A549 (cell line): ENCODE data around the gene COASY. TPM values are rescaled to one million over a fixed set of nuclear protein-coding genes. Genes with fewer than 3 reads are reported as not detected.

Experiments used
- ATAC-seq, 2 experiments: fragments of 200-7000 bp in 1 of 2; fragments of >200 bp in 1 of 2; cut with Nextera tagmentation in 1 of 2; cut with Tn5 transposase in 1 of 2; 3 replicates each; pipeline versions ENCODE4 v1.8.0 to v1.9.1; 2018 to 2020; ENCODE audit warnings: mild to moderate bottlenecking in 1 of 2, moderate library complexity in 1 of 2
- CTCF ChIA-PET: fragments of 300-600 bp; sonication (Branson Sonifier 250); formaldehyde crosslinking; extraction: SDS; loops from one replicate; lab custom pipeline; 2021; ENCODE audit warnings: antibody characterized with exemption, inconsistent platforms; lab: Yijun Ruan, JAX
- POLR2A ChIA-PET: fragments of 350-600 bp; formaldehyde crosslinking; extraction: SDS; loops from one replicate; lab custom pipeline; 2021; ENCODE audit warnings: antibody characterized with exemption, inconsistent platforms; lab: Yijun Ruan, JAX
- DNase-seq, 2 experiments: peaks; one replicate each; pipeline versions ENCODE4 v3.0.0 to v3.0.0-alpha.2; 2011 to 2016; ENCODE audit warnings: low read depth in 1 of 2, low spot score in 1 of 2
- FAIRE-seq: peaks from 2 replicates; lab custom pipeline; 2011; peaks lifted over from hg19 to GRCh38; lab: Jason Lieb, UNC
- H3K27ac ChIP-seq, 2 experiments: fragments of >200 bp; sonication (Bioruptor Twin); formaldehyde crosslinking; 3 replicates each; pipeline ENCODE4 v1.5.1; 2016 to 2017
- H3K4me1 ChIP-seq: fragments of >200 bp; sonication (Bioruptor Twin); formaldehyde crosslinking; 3 replicates; pipeline ENCODE4 v1.6.1; 2016
- H3K4me2 ChIP-seq: fragments of >200 bp; sonication (Bioruptor Twin); formaldehyde crosslinking; 3 replicates; pipeline ENCODE4 v1.6.1; 2016
- H3K4me3 ChIP-seq: fragments of >200 bp; sonication (Bioruptor Twin); formaldehyde crosslinking; 3 replicates; pipeline ENCODE4 v1.5.1; 2016
- H3K9me3 ChIP-seq: fragments of >200 bp; sonication (Bioruptor Twin); formaldehyde crosslinking; 3 replicates; pipeline ENCODE4 v1.6.1; 2016
- CBX2 ChIP-seq: fragments of 200-600 bp; sonication (generic); IDR thresholded peaks from 2 replicates; pipeline ENCODE4 v1.6.1; 2016; ENCODE audit warnings: low read depth, mild to moderate bottlenecking, borderline replicate concordance
- CBX8 ChIP-seq: fragments of 200-600 bp; sonication (generic); IDR thresholded peaks from 2 replicates; pipeline ENCODE4 v1.6.1; 2016
- CEBPB ChIP-seq, 2 experiments: fragments of >200 bp in 1 of 2; sonication (Bioruptor Twin) in 1 of 2; formaldehyde crosslinking in 1 of 2; IDR thresholded peaks; 2 replicates each; pipeline ENCODE4 v1.6.1; 2012 to 2016
- EHMT2 ChIP-seq: fragments of 200-600 bp; sonication (generic); IDR thresholded peaks from 2 replicates; pipeline ENCODE4 v1.6.1; 2016; ENCODE audit warnings: antibody characterized with exemption, low read depth, mild to moderate bottlenecking, moderate library complexity
- ESRRA ChIP-seq: fragments of 150-350 bp; IDR thresholded peaks from 2 replicates; pipeline ENCODE4 v1.6.1; 2014; ENCODE audit warnings: mild to moderate bottlenecking, low read length, borderline replicate concordance
- FOSB ChIP-seq: fragments of 250-450 bp; sonication (Bioruptor Pico); IDR thresholded peaks from 2 replicates; pipeline ENCODE4 v1.5.0; 2020; ENCODE audit warnings: mild to moderate bottlenecking, moderate library complexity
- JUNB ChIP-seq: fragments of >200 bp; sonication (Bioruptor Twin); formaldehyde crosslinking; IDR thresholded peaks from 2 replicates; pipeline ENCODE4 v1.6.1; 2016
- KDM5A ChIP-seq: fragments of 200-600 bp; sonication (generic); IDR thresholded peaks from 2 replicates; pipeline ENCODE4 v1.6.1; 2016; ENCODE audit warnings: antibody characterized with exemption, mild to moderate bottlenecking
- MAFK ChIP-seq: fragments of 450-650 bp; IDR thresholded peaks from 2 replicates; pipeline ENCODE4 v1.6.1; 2014; ENCODE audit not compliant: partially characterized antibody
- MAZ ChIP-seq: fragments of 150-350 bp; IDR thresholded peaks from 2 replicates; pipeline ENCODE4 v1.6.1; 2014; ENCODE audit warnings: antibody characterized with exemption, low read depth, low read length, borderline replicate concordance
- NFE2L2 ChIP-seq: fragments of 150-350 bp; conservative IDR thresholded peaks from 2 replicates; pipeline ENCODE4 v1.6.1; 2014; ENCODE audit warnings: low read length
- POLR2A ChIP-seq: IDR thresholded peaks from 2 replicates; pipeline ENCODE4 v1.6.1; 2012; ENCODE audit warnings: mild to moderate bottlenecking, low read length
- POLR2AphosphoS2 ChIP-seq: conservative IDR thresholded peaks from 2 replicates; pipeline ENCODE4 v1.6.1; 2012; ENCODE audit warnings: low read length, improper control_type of control experiment, inconsistent platforms
- RAD21 ChIP-seq, 2 experiments: fragments of >200 bp in 1 of 2; sonication (Bioruptor Twin) in 1 of 2; formaldehyde crosslinking in 1 of 2; IDR thresholded peaks in 1 of 2; conservative IDR thresholded peaks in 1 of 2; 2 replicates in 1 of 2; 3 replicates in 1 of 2; pipeline ENCODE4 v1.6.1; 2012 to 2018; ENCODE audit warnings: inconsistent platforms in 1 of 2
- RFX5 ChIP-seq: fragments of 450-650 bp; IDR thresholded peaks from 2 replicates; pipeline ENCODE4 v1.7.1; 2014; ENCODE audit warnings: antibody characterized with exemption, mild to moderate bottlenecking, moderate library complexity
- SMC3 ChIP-seq: fragments of >200 bp; sonication (Bioruptor Twin); formaldehyde crosslinking; IDR thresholded peaks from 3 replicates; pipeline ENCODE4 v1.6.1; 2018; ENCODE audit warnings: inconsistent platforms
- SREBF2 ChIP-seq: fragments of 450-650 bp; IDR thresholded peaks from 2 replicates; pipeline ENCODE4 v1.6.1; 2014; ENCODE audit warnings: mild to moderate bottlenecking, moderate library complexity
- ZC3H11A ChIP-seq: fragments of 450-650 bp; IDR thresholded peaks from 2 replicates; pipeline ENCODE4 v1.6.1; 2014; ENCODE audit warnings: antibody characterized with exemption, mild to moderate bottlenecking
- ZFP36 ChIP-seq: fragments of 450-650 bp; IDR thresholded peaks from 2 replicates; pipeline ENCODE4 v1.6.1; 2014; ENCODE audit warnings: borderline replicate concordance; ENCODE audit not compliant: partially characterized antibody
- ZSCAN20 ChIP-seq: fragments of 250-450 bp; sonication (Bioruptor Pico); IDR thresholded peaks from 2 replicates; pipeline ENCODE4 v1.8.0; 2022; ENCODE audit warnings: mild to moderate bottlenecking, moderate library complexity
- WGBS: methylation state at CpG from one replicate; pipeline ENCODE4 v1.1.6; 2017; ENCODE audit errors: missing lambda C conversion rate; 5-methylcytosine and 5-hydroxymethylcytosine counted together
- polyA plus RNA-seq, 4 experiments: library from polyadenylated mRNA; depleted of rRNA in 3 of 4; stranded (reverse); fragments of >200 nt; fragmentation: RNase III in 1 of 4; extraction: RNeasy Plus Mini Kit Qiagen cat#74134 plus additional on column Dnase treatment in 1 of 4; gene quantifications; 2 replicates in 3 of 4; 3 replicates in 1 of 4; pipeline ENCODE4 v1.2.3, GENCODE V29; 2011 to 2017
- TF ChIP-seq, protein P1 (sequence below): fragments of >200 bp; sonication (Bioruptor Twin); formaldehyde crosslinking; IDR thresholded peaks from 3 replicates; pipeline ENCODE4 v1.5.1; 2016
- TF ChIP-seq, protein P2 (sequence below): fragments of 200-600 bp; sonication (generic); IDR thresholded peaks from 2 replicates; pipeline ENCODE4 v1.6.1; 2016; ENCODE audit warnings: antibody characterized with exemption, mild to moderate bottlenecking, moderate library complexity
- TF ChIP-seq, protein P3 (sequence below): IDR thresholded peaks from 2 replicates; pipeline ENCODE4 v1.6.1; 2012
- TF ChIP-seq, protein P4 (sequence below): fragments of 150-350 bp; IDR thresholded peaks from 2 replicates; pipeline ENCODE4 v1.6.1; 2014; ENCODE audit warnings: low read depth, mild to moderate bottlenecking, low read length
- TF ChIP-seq, protein P5 (sequence below): fragments of >200 bp; sonication (Bioruptor Twin); formaldehyde crosslinking; IDR thresholded peaks from 3 replicates; pipeline ENCODE4 v1.6.1; 2016
- TF ChIP-seq, protein P6 (sequence below): fragments of 450-650 bp; IDR thresholded peaks from 2 replicates; pipeline ENCODE4 v1.6.1; 2014; ENCODE audit warnings: antibody characterized with exemption

The COASY gene
- polyA plus RNA-seq, 2 of the 4 experiments (the other 2 are of a cell fraction) = 65.4 to 112 TPM

DNA sequence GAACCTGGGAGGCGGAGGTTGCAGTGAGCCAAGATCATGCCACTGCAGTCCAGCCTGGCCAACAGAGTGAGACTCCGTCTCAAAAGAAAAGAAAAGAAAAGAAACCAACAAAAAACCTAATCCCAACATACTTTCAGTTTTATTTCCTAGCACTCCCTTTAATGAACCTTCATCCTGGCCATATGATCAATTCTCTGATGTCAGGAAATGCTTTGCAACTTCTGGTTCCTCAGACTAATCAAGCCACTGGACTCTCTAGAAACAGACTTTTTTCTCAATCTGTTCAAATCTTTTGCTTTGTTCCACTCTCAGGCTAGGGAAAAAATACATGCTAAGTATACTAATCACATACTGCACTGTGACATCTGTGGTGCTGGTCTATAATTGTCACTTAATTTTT is 28.9 kb downstream of the COASY start:
- no peak for ATAC-seq
- no peak overlapping the region for H3K27ac ChIP-seq
- H3K9me3 ChIP-seq = no peaks in the 10 kb centered on the region
- WGBS = 98% methylated on average over 2 of the region's 2 CpGs
- H3K4me2 ChIP-seq = no peak overlapping the region
- TF ChIP-seq, protein P1, sequence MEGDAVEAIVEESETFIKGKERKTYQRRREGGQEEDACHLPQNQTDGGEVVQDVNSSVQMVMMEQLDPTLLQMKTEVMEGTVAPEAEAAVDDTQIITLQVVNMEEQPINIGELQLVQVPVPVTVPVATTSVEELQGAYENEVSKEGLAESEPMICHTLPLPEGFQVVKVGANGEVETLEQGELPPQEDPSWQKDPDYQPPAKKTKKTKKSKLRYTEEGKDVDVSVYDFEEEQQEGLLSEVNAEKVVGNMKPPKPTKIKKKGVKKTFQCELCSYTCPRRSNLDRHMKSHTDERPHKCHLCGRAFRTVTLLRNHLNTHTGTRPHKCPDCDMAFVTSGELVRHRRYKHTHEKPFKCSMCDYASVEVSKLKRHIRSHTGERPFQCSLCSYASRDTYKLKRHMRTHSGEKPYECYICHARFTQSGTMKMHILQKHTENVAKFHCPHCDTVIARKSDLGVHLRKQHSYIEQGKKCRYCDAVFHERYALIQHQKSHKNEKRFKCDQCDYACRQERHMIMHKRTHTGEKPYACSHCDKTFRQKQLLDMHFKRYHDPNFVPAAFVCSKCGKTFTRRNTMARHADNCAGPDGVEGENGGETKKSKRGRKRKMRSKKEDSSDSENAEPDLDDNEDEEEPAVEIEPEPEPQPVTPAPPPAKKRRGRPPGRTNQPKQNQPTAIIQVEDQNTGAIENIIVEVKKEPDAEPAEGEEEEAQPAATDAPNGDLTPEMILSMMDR = no peak
- TF ChIP-seq POLR2A = no peak
- TF ChIP-seq MAZ = no peak
- no peak for TF ChIP-seq SMC3
- TF ChIP-seq MAFK = no peak
- TF ChIP-seq, protein P2, sequence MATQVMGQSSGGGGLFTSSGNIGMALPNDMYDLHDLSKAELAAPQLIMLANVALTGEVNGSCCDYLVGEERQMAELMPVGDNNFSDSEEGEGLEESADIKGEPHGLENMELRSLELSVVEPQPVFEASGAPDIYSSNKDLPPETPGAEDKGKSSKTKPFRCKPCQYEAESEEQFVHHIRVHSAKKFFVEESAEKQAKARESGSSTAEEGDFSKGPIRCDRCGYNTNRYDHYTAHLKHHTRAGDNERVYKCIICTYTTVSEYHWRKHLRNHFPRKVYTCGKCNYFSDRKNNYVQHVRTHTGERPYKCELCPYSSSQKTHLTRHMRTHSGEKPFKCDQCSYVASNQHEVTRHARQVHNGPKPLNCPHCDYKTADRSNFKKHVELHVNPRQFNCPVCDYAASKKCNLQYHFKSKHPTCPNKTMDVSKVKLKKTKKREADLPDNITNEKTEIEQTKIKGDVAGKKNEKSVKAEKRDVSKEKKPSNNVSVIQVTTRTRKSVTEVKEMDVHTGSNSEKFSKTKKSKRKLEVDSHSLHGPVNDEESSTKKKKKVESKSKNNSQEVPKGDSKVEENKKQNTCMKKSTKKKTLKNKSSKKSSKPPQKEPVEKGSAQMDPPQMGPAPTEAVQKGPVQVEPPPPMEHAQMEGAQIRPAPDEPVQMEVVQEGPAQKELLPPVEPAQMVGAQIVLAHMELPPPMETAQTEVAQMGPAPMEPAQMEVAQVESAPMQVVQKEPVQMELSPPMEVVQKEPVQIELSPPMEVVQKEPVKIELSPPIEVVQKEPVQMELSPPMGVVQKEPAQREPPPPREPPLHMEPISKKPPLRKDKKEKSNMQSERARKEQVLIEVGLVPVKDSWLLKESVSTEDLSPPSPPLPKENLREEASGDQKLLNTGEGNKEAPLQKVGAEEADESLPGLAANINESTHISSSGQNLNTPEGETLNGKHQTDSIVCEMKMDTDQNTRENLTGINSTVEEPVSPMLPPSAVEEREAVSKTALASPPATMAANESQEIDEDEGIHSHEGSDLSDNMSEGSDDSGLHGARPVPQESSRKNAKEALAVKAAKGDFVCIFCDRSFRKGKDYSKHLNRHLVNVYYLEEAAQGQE = no peak
- TF ChIP-seq SREBF2 = no peak
- TF ChIP-seq EHMT2 = no peak
- TF ChIP-seq ZSCAN20 (CRISPR knock-in tag) = no peak
- TF ChIP-seq CBX2 = no peak
- TF ChIP-seq JUNB = no peak
- TF ChIP-seq, protein P3, sequence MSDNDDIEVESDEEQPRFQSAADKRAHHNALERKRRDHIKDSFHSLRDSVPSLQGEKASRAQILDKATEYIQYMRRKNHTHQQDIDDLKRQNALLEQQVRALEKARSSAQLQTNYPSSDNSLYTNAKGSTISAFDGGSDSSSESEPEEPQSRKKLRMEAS = no peak
- no peak for TF ChIP-seq ZC3H11A
- no peak for TF ChIP-seq NFE2L2
- no peak for TF ChIP-seq CEBPB (IDR thresholded peaks at IDR 0.05)
- no peak overlapping the region for H3K4me3 ChIP-seq
- H3K4me1 ChIP-seq = no peaks in the 10 kb centered on the region
- ChIA-PET CTCF (interaction anchor here (0.8 to 10.8 kb wide), 6 partner anchors 8 to 338 kb away, joined by 3 to 120 read pairs (median 4); partner anchors contain the start of gene PSMC3IP), POLR2A (no interaction called here)
- no peak for DNase-seq
- no peak for FAIRE-seq

DNA sequence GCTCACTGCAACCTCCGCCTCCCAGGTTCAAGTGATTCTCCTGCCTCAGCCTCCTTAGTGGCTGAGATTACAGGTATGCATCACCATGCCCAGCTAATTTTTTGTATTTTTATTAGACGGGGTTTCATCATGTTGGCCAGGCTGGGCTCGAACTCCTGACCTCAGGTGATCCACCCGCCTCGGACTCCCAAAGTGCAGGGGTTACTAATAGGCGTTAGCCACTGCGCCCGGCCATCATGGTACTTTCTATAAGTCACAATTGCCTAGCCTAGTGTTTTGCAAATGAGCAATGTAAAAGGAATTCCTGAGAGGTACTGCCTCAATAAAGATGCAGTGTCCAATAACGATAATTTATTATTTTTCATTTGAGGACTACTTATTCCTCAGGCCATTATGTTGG is 29.5 kb downstream of the COASY start:
- FAIRE-seq (no peak), ATAC-seq (no peak), DNase-seq (no peak)
- Histone ChIP-seq H3K4me1 (no peaks in the 10 kb centered on the region), H3K4me3 (no peak overlapping the region), H3K4me2 (no peak overlapping the region), H3K9me3 (no peaks in the 10 kb centered on the region), H3K27ac (no peak overlapping the region)
- ChIA-PET POLR2A (no interaction called here), CTCF (interaction anchor here (1.1 to 10.8 kb wide), 7 partner anchors 8 to 172 kb away, joined by 3 to 120 read pairs (median 5); partner anchors contain the start of gene PSMC3IP)
- 94% methylated on average over 9 of the region's 9 CpGs for WGBS
- TF ChIP-seq SREBF2 = no peak
- no peak for TF ChIP-seq CBX8
- TF ChIP-seq, protein P4, sequence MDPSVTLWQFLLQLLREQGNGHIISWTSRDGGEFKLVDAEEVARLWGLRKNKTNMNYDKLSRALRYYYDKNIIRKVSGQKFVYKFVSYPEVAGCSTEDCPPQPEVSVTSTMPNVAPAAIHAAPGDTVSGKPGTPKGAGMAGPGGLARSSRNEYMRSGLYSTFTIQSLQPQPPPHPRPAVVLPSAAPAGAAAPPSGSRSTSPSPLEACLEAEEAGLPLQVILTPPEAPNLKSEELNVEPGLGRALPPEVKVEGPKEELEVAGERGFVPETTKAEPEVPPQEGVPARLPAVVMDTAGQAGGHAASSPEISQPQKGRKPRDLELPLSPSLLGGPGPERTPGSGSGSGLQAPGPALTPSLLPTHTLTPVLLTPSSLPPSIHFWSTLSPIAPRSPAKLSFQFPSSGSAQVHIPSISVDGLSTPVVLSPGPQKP = no peak
- no peak for TF ChIP-seq POLR2AphosphoS2
- no peak for TF ChIP-seq KDM5A
- TF ChIP-seq, protein P3 = no peak
- TF ChIP-seq RFX5 = no peak
- no peak for TF ChIP-seq ZFP36
- TF ChIP-seq, protein P5, sequence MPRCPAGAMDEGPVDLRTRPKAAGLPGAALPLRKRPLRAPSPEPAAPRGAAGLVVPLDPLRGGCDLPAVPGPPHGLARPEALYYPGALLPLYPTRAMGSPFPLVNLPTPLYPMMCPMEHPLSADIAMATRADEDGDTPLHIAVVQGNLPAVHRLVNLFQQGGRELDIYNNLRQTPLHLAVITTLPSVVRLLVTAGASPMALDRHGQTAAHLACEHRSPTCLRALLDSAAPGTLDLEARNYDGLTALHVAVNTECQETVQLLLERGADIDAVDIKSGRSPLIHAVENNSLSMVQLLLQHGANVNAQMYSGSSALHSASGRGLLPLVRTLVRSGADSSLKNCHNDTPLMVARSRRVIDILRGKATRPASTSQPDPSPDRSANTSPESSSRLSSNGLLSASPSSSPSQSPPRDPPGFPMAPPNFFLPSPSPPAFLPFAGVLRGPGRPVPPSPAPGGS = no peak
- TF ChIP-seq, protein P6, sequence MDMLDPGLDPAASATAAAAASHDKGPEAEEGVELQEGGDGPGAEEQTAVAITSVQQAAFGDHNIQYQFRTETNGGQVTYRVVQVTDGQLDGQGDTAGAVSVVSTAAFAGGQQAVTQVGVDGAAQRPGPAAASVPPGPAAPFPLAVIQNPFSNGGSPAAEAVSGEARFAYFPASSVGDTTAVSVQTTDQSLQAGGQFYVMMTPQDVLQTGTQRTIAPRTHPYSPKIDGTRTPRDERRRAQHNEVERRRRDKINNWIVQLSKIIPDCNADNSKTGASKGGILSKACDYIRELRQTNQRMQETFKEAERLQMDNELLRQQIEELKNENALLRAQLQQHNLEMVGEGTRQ = no peak
- TF ChIP-seq EHMT2 = no peak
- no peak for TF ChIP-seq FOSB
- TF ChIP-seq, protein P1 = no peak
- TF ChIP-seq ZC3H11A = no peak
- no peak for TF ChIP-seq ESRRA
- no peak for TF ChIP-seq RAD21 (conservative IDR thresholded peaks at IDR 0.05 in 1 of 2, IDR thresholded peaks at IDR 0.05 in 1 of 2)
- TF ChIP-seq JUNB = no peak
